H1 (cell line): Measurements from ENCODE around the gene AP1S1. TPM values are rescaled to one million over a fixed set of nuclear protein-coding genes. Genes with fewer than 3 reads are reported as not detected.
"Not testable (repeated sequence)": the region's sequence is repeated elsewhere in the genome, so short reads cannot be mapped to it uniquely, and the experiment has no call there.

Source experiments
- CTCF ChIA-PET: fragments of 300-600 bp; sonication (Branson Sonifier 250); formaldehyde crosslinking; loops from one replicate; lab custom pipeline; 2021; ENCODE audit not compliant: partially characterized antibody; lab: Charles Lee
- POLR2A ChIA-PET: fragments of 300-600 bp; sonication (Branson Sonifier 250); formaldehyde crosslinking; loops from one replicate; lab custom pipeline; 2021; ENCODE audit warnings: inconsistent platforms; ENCODE audit not compliant: partially characterized antibody; lab: Charles Lee
- DNase-seq, 2 experiments: peaks; one replicate each; pipeline versions ENCODE4 v3.0.0 to v3.0.0-alpha.2; 2010 to 2022; ENCODE audit warnings: low spot score in 2 of 2, low read depth in 1 of 2, mixed read lengths in 1 of 2
- FAIRE-seq: peaks from 2 replicates; lab custom pipeline; 2011; peaks lifted over from hg19 to GRCh38; lab: Jason Lieb, UNC
- H2AFZ ChIP-seq: 2 replicates; pipeline ENCODE4 v1.8.1; 2012; ENCODE audit warnings: low read length, inconsistent platforms
- H2AK5ac ChIP-seq: 2 replicates; pipeline ENCODE4 v1.6.1; 2013; ENCODE audit warnings: low read depth, low read length
- H2BK120ac ChIP-seq: replicated peaks from 2 replicates; pipeline ENCODE3; 2013; ENCODE audit warnings: low read depth, low read length, inconsistent platforms
- H2BK12ac ChIP-seq: 2 replicates; pipeline ENCODE4 v1.6.1; 2013; ENCODE audit warnings: low read depth, low read length
- H2BK15ac ChIP-seq: 2 replicates; pipeline ENCODE4 v1.6.1; 2013; ENCODE audit warnings: low read length
- H2BK20ac ChIP-seq: 2 replicates; pipeline ENCODE4 v1.6.1; 2013; ENCODE audit warnings: low read length
- H2BK5ac ChIP-seq: 2 replicates; pipeline ENCODE4 v1.6.1; 2013; ENCODE audit warnings: low read depth, low read length
- H3K14ac ChIP-seq: 2 replicates; pipeline ENCODE4 v1.6.1; 2013; ENCODE audit warnings: inconsistent platforms; ENCODE audit not compliant: insufficient read length
- H3K18ac ChIP-seq: 2 replicates; pipeline ENCODE4 v1.6.1; 2013; ENCODE audit warnings: low read length; ENCODE audit errors: extremely low read depth
- H3K23ac ChIP-seq: 2 replicates; pipeline ENCODE4 v1.6.1; 2013; ENCODE audit warnings: inconsistent platforms; ENCODE audit not compliant: insufficient read length
- H3K23me2 ChIP-seq: 2 replicates; pipeline ENCODE4 v1.6.1; 2013; ENCODE audit warnings: low read depth, low read length
- H3K27ac ChIP-seq: 2 replicates; pipeline ENCODE4 v1.6.1; 2011; ENCODE audit warnings: low read depth, low read length, inconsistent platforms
- H3K27me3 ChIP-seq, 4 experiments: replicated peaks in 1 of 4; 1 replicate in 1 of 4; 2 replicates in 3 of 4; pipeline versions ENCODE4 v1.6.1 to v1.8.1; 2011 to 2013; ENCODE audit warnings: low read length in 3 of 4, mild to moderate bottlenecking in 3 of 4, inconsistent platforms in 2 of 4, mixed read lengths in 2 of 4, moderate library complexity in 1 of 4; ENCODE audit not compliant: control insufficient read depth in 3 of 4, insufficient read depth in 3 of 4; ENCODE audit errors: extremely low read depth in 1 of 4
- H3K36me3 ChIP-seq, 4 experiments: 2 replicates each; pipeline versions ENCODE4 v1.6.1 to v1.8.1; 2011 to 2013; ENCODE audit warnings: mild to moderate bottlenecking in 4 of 4, low read length in 3 of 4, moderate library complexity in 2 of 4, control low read depth in 1 of 4, inconsistent platforms in 1 of 4; ENCODE audit not compliant: insufficient read depth in 4 of 4, control insufficient read depth in 2 of 4
- H3K4ac ChIP-seq: replicated peaks from 2 replicates; pipeline ENCODE3; 2013; ENCODE audit warnings: low read length, low read depth, mixed read lengths, inconsistent platforms; ENCODE audit not compliant: insufficient read length
- H3K4me1 ChIP-seq, 4 experiments: replicated peaks in 1 of 4; 1 replicate in 1 of 4; 2 replicates in 3 of 4; pipeline versions ENCODE4 v1.6.1 to v1.8.1; 2011 to 2013; ENCODE audit warnings: low read length in 3 of 4, inconsistent platforms in 2 of 4, mixed read lengths in 1 of 4; ENCODE audit not compliant: insufficient read depth in 4 of 4, control insufficient read depth in 3 of 4
- H3K4me2 ChIP-seq, 2 experiments: 2 replicates each; pipeline versions ENCODE4 v1.6.1 to v1.8.1; 2011 to 2013; ENCODE audit warnings: low read depth in 2 of 2, low read length in 2 of 2, control low read depth in 1 of 2, inconsistent platforms in 1 of 2, mild to moderate bottlenecking in 1 of 2; ENCODE audit not compliant: insufficient read depth in 1 of 2
- H3K4me3 ChIP-seq, 4 experiments: fragments of 200-600, 300-600 bp in 1 of 4; sonication (generic), shearing (Covaris generic), sonication (Bioruptor Twin) in 1 of 4; 2 replicates each; pipeline versions ENCODE4 v1.5.1 to v1.8.1; 2011 to 2016; ENCODE audit warnings: low read length in 4 of 4, low read depth in 3 of 4, control low read depth in 2 of 4, inconsistent platforms in 2 of 4, mild to moderate bottlenecking in 2 of 4, mixed read lengths in 1 of 4, moderate library complexity in 1 of 4; ENCODE audit not compliant: insufficient read depth in 2 of 4; ENCODE audit errors: extremely low read depth in 1 of 4
- H3K56ac ChIP-seq: replicated peaks from 2 replicates; pipeline ENCODE3; 2013; ENCODE audit warnings: low read depth, mild to moderate bottlenecking, mixed read lengths, low read length, inconsistent platforms; ENCODE audit not compliant: insufficient read length
- H3K79me1 ChIP-seq: 2 replicates; pipeline ENCODE4 v1.6.1; 2013; ENCODE audit warnings: low read depth, low read length, control low read depth
- H3K79me2 ChIP-seq, 2 experiments: 2 replicates each; pipeline versions ENCODE4 v1.6.1 to v1.8.1; 2012 to 2013; ENCODE audit warnings: low read length in 2 of 2, mild to moderate bottlenecking in 2 of 2, inconsistent platforms in 1 of 2; ENCODE audit not compliant: insufficient read depth in 2 of 2, control insufficient read depth in 1 of 2
- H3K9ac ChIP-seq, 4 experiments: replicated peaks in 1 of 4; 1 replicate in 1 of 4; 2 replicates in 3 of 4; pipeline versions ENCODE4 v1.6.1 to v1.8.1; 2011 to 2013; ENCODE audit warnings: low read depth in 3 of 4, low read length in 3 of 4, control low read depth in 2 of 4, mild to moderate bottlenecking in 2 of 4, moderate library complexity in 2 of 4, inconsistent platforms in 1 of 4; ENCODE audit errors: extremely low read depth in 1 of 4
- H3K9me3 ChIP-seq, 2 experiments: 2 replicates each; pipeline versions ENCODE4 v1.6.1 to v1.8.1; 2012 to 2013; ENCODE audit warnings: mild to moderate bottlenecking in 2 of 2, moderate library complexity in 2 of 2, control low read depth in 1 of 2, inconsistent platforms in 1 of 2, low read depth in 1 of 2, low read length in 1 of 2, mixed read lengths in 1 of 2; ENCODE audit not compliant: insufficient read depth in 2 of 2
- H4K20me1 ChIP-seq, 2 experiments: replicated peaks in 1 of 2; 2 replicates each; pipeline versions ENCODE3 to v1.8.1; 2011 to 2013; ENCODE audit warnings: inconsistent platforms in 2 of 2, low read length in 2 of 2, mild to moderate bottlenecking in 1 of 2; ENCODE audit not compliant: insufficient read depth in 2 of 2, control insufficient read depth in 1 of 2
- H4K5ac ChIP-seq: 2 replicates; pipeline ENCODE4 v1.6.1; 2013; ENCODE audit warnings: low read length, low read depth, mixed read lengths, inconsistent platforms; ENCODE audit not compliant: insufficient read length
- H4K8ac ChIP-seq: 2 replicates; pipeline ENCODE4 v1.8.0; 2013; ENCODE audit warnings: mild to moderate bottlenecking, moderate library complexity, low read length, inconsistent platforms; ENCODE audit not compliant: insufficient read depth; ENCODE audit errors: extremely low read depth
- H4K91ac ChIP-seq: replicated peaks from 2 replicates; pipeline ENCODE3; 2013; ENCODE audit warnings: low read length, mixed read lengths, inconsistent platforms; ENCODE audit not compliant: insufficient read length
- WGBS, 2 experiments: shearing (Covaris generic) in 1 of 2; methylation state at CpG; one replicate each; pipeline versions ENCODE4 v1.1.6 to v1.1.7; 2013 to 2015; ENCODE audit warnings: low lambda C conversion rate in 2 of 2, mixed read lengths in 2 of 2, inconsistent platforms in 1 of 2, low coverage in 1 of 2, missing lambda C conversion rate in 1 of 2; ENCODE audit not compliant: insufficient replicate concordance in 2 of 2, insufficient coverage in 1 of 2, insufficient read length in 1 of 2; ENCODE audit errors: extremely low coverage in 1 of 2, missing lambda C conversion rate in 1 of 2; 5-methylcytosine and 5-hydroxymethylcytosine counted together
- polyA plus RNA-seq, 7 experiments: library from polyadenylated mRNA; depleted of rRNA in 3 of 7; stranded (reverse) in 5 of 7; unstranded in 2 of 7; fragments of >200 nt in 5 of 7; fragments of 200-250 nt in 2 of 7; gene quantifications; 1 replicate in 5 of 7; 2 replicates in 1 of 7; 4 replicates in 1 of 7; pipeline versions ENCODE4 v1.2.1 to v1.2.3, GENCODE V29; 2011 to 2013; ENCODE audit warnings: missing spikeins in 2 of 7, mixed read lengths in 2 of 7
- total RNA-seq: library from RNA; stranded (reverse); fragmentation: NEBNext Ultra II Directional; extraction: Animal tissue kit (Norgen Biotek cat#: 25700); gene quantifications from 2 replicates; pipeline ENCODE4 v1.2.1, GENCODE V29; 2021

Gene AP1S1
- total and polyA plus RNA-seq, 2 of the 8 experiments (the other 6 are each of a cell fraction or from before 2014, with no cell fraction given) = 56.1 to 59.3 TPM

DNA sequence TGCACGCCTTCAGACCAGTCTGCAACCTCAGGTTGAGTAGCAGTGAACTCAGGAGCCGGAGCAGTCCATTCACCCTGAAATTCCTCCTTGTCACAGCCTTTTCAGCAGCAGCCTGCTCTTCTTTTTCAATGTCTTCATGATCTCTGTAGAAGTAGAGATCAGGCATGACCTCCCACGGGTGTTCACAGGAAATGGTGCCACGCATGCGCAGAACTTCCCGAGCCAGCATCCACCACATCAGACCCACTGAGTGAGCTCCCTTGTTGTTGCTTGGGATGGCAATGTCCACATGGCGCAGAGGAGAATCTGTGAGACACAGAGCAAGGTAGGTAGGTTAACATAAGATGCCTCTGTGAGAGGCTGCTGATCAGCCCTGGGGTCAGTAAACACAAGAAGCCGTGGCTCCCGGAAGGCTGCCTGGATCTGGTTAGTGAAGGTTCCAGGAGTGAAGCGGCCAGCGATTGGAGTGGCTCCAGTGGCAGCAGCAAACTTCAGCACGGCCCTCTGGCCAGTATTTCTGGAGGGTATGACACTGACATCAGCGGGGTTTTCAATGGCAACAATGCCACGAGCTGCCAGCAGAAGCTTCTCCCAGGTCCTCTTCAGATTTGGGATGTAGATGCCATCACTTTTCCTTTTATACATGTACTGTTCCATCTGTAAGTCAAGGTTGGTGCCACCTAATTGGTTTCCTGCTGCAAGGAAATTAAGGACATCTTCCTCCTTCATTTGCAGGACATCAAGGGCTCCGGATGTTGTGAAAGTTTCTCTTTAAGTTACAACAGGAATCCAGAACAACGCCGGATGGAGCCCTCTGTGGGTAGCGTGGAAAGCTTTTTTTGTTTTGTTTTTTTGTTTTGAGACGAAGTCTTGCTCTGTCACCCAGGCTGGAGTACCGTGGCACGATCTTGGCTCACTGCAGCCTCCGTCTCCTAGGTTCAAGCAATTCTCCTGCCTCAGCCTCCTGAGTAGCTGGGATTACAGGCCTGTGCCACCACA lies 49.8 kb downstream of the AP1S1 start:
- H3K27ac ChIP-seq, H3K14ac ChIP-seq, H3K9ac ChIP-seq, H4K91ac ChIP-seq, H3K79me1 ChIP-seq, H3K18ac ChIP-seq, H3K36me3 ChIP-seq, H4K8ac ChIP-seq, FAIRE-seq, H2BK12ac ChIP-seq, H3K79me2 ChIP-seq, H3K9me3 ChIP-seq, H2AFZ ChIP-seq, H2BK120ac ChIP-seq, H4K20me1 ChIP-seq, H3K23me2 ChIP-seq, H4K5ac ChIP-seq, H3K4me3 ChIP-seq, H3K56ac ChIP-seq, H3K4me2 ChIP-seq, DNase-seq, H3K23ac ChIP-seq, H3K4ac ChIP-seq, H2AK5ac ChIP-seq, H2BK15ac ChIP-seq, H2BK20ac ChIP-seq, H2BK5ac ChIP-seq: not testable (repeated sequence)
- H3K27me3 ChIP-seq = peaks cover 0 to 16% (median 9%) of the 10 kb centered on the region in 4 experiments; a peak in 5 of 7 replicates
- 84% methylated on average over 22 of the region's 22 CpGs; no CpG with 5 or more reads in 1 of the 2 experiments for WGBS, 2 experiments
- H3K4me1 ChIP-seq = peaks cover 5 to 20% (median 13%) of the 10 kb centered on the region in 4 experiments
- ChIA-PET POLR2A (interaction anchor here (0.8 to 4.5 kb wide), 9 partner anchors 10 to 61 kb away, joined by 3 to 17 read pairs (median 3); partner anchors contain the start of genes PLOD3 and ZNHIT1), CTCF (interaction anchor here (1.2 to 3.0 kb wide), 6 partner anchors 8 to 62 kb away, joined by 3 to 22 read pairs (median 6); partner anchors contain the start of genes PLOD3 and ZNHIT1)
